Erythroblast (primary cell): ENCODE measurements around the gene UQCR11.

Experiments
- GATA1 ChIP-seq: IDR thresholded peaks from 2 replicates; pipeline ENCODE4 v1.6.1; 2011; ENCODE audit warnings: low read depth, mild to moderate bottlenecking, control low read depth, low read length, moderate library complexity
- POLR2A ChIP-seq: IDR thresholded peaks from 2 replicates; pipeline ENCODE4 v1.6.1; 2011; ENCODE audit warnings: mild to moderate bottlenecking, low read length

GRCh38 chr19:1561236-1561842 lies 43.9 kb downstream of the UQCR11 start:
- TF ChIP-seq POLR2A (no peak), GATA1 (no peak)
